HepG2 (cell line): Measurements from ENCODE around the gene JUND. TPM values are rescaled to one million over a fixed set of nuclear protein-coding genes. Genes with fewer than 3 reads are reported as not detected.

ENCODE experiments used
- ATAC-seq: fragments of 200-7000 bp; cut with Tn5 transposase; 3 replicates; pipeline ENCODE4 v1.9.1; 2020; ENCODE audit warnings: mild to moderate bottlenecking, moderate library complexity
- BruUV-seq: library from RNA; stranded (reverse); fragments of 400-500 nt; replicated peaks from 2 replicates; lab custom pipeline; 2021; lab: Mats Ljungman, UMichigan
- CTCF ChIA-PET: fragments of 300-600 bp; formaldehyde crosslinking; extraction: SDS; loops from one replicate; lab custom pipeline; 2021; ENCODE audit warnings: low total read pairs, inconsistent platforms, low intra/inter-chr PET ratio; lab: Yijun Ruan, JAX
- POLR2A ChIA-PET: fragments of 350-600 bp; sonication (Branson Sonifier 250); formaldehyde crosslinking; loops from one replicate; lab custom pipeline; 2020; ENCODE audit warnings: antibody characterized with exemption, inconsistent platforms; lab: Yijun Ruan, JAX
- DNase-seq: peaks from one replicate; pipeline ENCODE4 v3.0.0-alpha.2; 2015; ENCODE audit warnings: low spot score
- FAIRE-seq: peaks from 3 replicates; lab custom pipeline; 2011; peaks lifted over from hg19 to GRCh38; lab: Jason Lieb, UNC
- H2AFZ ChIP-seq: one replicate; pipeline ENCODE4 v1.6.1; 2011; ENCODE audit warnings: low read length, inconsistent platforms
- H3K27ac ChIP-seq: fragments of 300-600 bp; 3 replicates; pipeline ENCODE4 v1.8.0; 2011; ENCODE audit warnings: mixed run types, mild to moderate bottlenecking, mixed read lengths, low read length, inconsistent platforms; ENCODE audit not compliant: insufficient read depth; ENCODE audit errors: extremely low read length
- H3K27me3 ChIP-seq, 2 experiments: fragments of 200-600 bp in 1 of 2; 2 replicates in 1 of 2; 3 replicates in 1 of 2; pipeline versions ENCODE4 v1.6.0 to v1.8.0; 2011; ENCODE audit warnings: low read length in 2 of 2, mild to moderate bottlenecking in 2 of 2, moderate library complexity in 2 of 2, inconsistent platforms in 1 of 2; ENCODE audit not compliant: insufficient read depth in 2 of 2, control insufficient read depth in 1 of 2
- H3K36me3 ChIP-seq, 2 experiments: fragments of 200-600 bp in 1 of 2; replicated peaks in 1 of 2; 2 replicates in 1 of 2; 3 replicates in 1 of 2; pipeline versions ENCODE4 v1.5.1 to v1.8.0; 2011; ENCODE audit warnings: low read length in 2 of 2, inconsistent platforms in 1 of 2; ENCODE audit not compliant: insufficient read depth in 2 of 2, control insufficient read depth in 1 of 2
- H3K4me1 ChIP-seq: 2 replicates; pipeline ENCODE4 v1.5.1; 2012; ENCODE audit warnings: low read length, inconsistent platforms; ENCODE audit not compliant: insufficient read depth
- H3K4me2 ChIP-seq: 2 replicates; pipeline ENCODE4 v1.6.0; 2011; ENCODE audit warnings: low read depth, low read length, inconsistent platforms
- H3K4me3 ChIP-seq, 3 experiments: fragments of 200-600 bp in 1 of 3; sonication (generic), shearing (Covaris generic) in 1 of 3; replicated peaks in 1 of 3; 2 replicates each; pipeline ENCODE4 v1.5.1; 2011 to 2016; ENCODE audit warnings: low read length in 3 of 3, inconsistent platforms in 2 of 3, low read depth in 2 of 3, mild to moderate bottlenecking in 2 of 3, control low read depth in 1 of 3, mixed read lengths in 1 of 3; ENCODE audit not compliant: insufficient read depth in 1 of 3
- H3K79me2 ChIP-seq: one replicate; pipeline ENCODE4 v1.6.1; 2011; ENCODE audit warnings: low read length, inconsistent platforms; ENCODE audit not compliant: insufficient read depth
- H3K9ac ChIP-seq: 2 replicates; pipeline ENCODE4 v1.6.0; 2011; ENCODE audit warnings: mild to moderate bottlenecking, low read depth, low read length, inconsistent platforms; ENCODE audit not compliant: insufficient read depth
- H3K9me3 ChIP-seq: 2 replicates; pipeline ENCODE4 v1.5.1; 2012; ENCODE audit warnings: mild to moderate bottlenecking, low read length
- H4K20me1 ChIP-seq: 2 replicates; pipeline ENCODE4 v1.6.0; 2011; ENCODE audit warnings: inconsistent platforms, mild to moderate bottlenecking, low read length, moderate library complexity; ENCODE audit not compliant: insufficient read depth
- CEBPB ChIP-seq: IDR thresholded peaks from 2 replicates; pipeline ENCODE4 v1.6.1; 2011; ENCODE audit warnings: low read depth, low read length, improper control_type of control experiment, borderline replicate concordance
- FOXK1 ChIP-seq: sonication (generic); formaldehyde crosslinking; IDR thresholded peaks from 2 replicates; pipeline ENCODE4 v1.4.0; 2020; ENCODE audit warnings: low read depth, missing genetic modification reagents, borderline replicate concordance
- HDAC2 ChIP-seq: sonication (generic); formaldehyde crosslinking; IDR thresholded peaks from 2 replicates; pipeline ENCODE4 v1.4.0; 2020; ENCODE audit warnings: missing genetic modification reagents
- HES4 ChIP-seq: sonication (generic); formaldehyde crosslinking; IDR thresholded peaks from 2 replicates; pipeline ENCODE4 v1.9.0; 2021; ENCODE audit warnings: mild to moderate bottlenecking, missing genetic modification reagents, borderline replicate concordance
- HMGXB4 ChIP-seq, 2 experiments: sonication (generic) in 1 of 2; formaldehyde crosslinking in 1 of 2; IDR thresholded peaks; 2 replicates each; pipeline versions ENCODE4 v1.4.0 to v1.6.1; 2018 to 2020; ENCODE audit warnings: missing genetic modification reagents in 2 of 2, borderline replicate concordance in 1 of 2, low read depth in 1 of 2, mild to moderate bottlenecking in 1 of 2, missing biosample characterization in 1 of 2
- KDM6A ChIP-seq: IDR thresholded peaks from 2 replicates; pipeline ENCODE4 v1.6.1; 2016; ENCODE audit warnings: low read depth
- KLF12 ChIP-seq: sonication (generic); formaldehyde crosslinking; IDR thresholded peaks from 2 replicates; pipeline ENCODE4 v1.4.0; 2020; ENCODE audit warnings: missing genetic modification reagents, borderline replicate concordance
- NR2F6 ChIP-seq, 2 experiments: IDR thresholded peaks; 2 replicates each; pipeline ENCODE4 v1.6.1; 2016; ENCODE audit warnings: antibody characterized with exemption in 1 of 2, mild to moderate bottlenecking in 1 of 2
- PITX1 ChIP-seq: sonication (generic); formaldehyde crosslinking; IDR thresholded peaks from 2 replicates; pipeline ENCODE4 v1.5.1; 2020; ENCODE audit warnings: mild to moderate bottlenecking, missing genetic modification reagents
- PLRG1 ChIP-seq: fragments of 450-650 bp; conservative IDR thresholded peaks from 2 replicates; pipeline ENCODE4 v1.6.1; 2016
- RAD21 ChIP-seq: fragments of 450-650 bp; formaldehyde crosslinking; IDR thresholded peaks from 2 replicates; pipeline ENCODE4 v1.5.0; 2020; ENCODE audit warnings: mild to moderate bottlenecking
- RNF2 ChIP-seq: fragments of 450-650 bp; conservative IDR thresholded peaks from 2 replicates; pipeline ENCODE4 v1.6.1; 2016; ENCODE audit warnings: low read depth
- SRSF9 ChIP-seq: fragments of 200-400 bp; formaldehyde crosslinking; IDR thresholded peaks from 2 replicates; pipeline ENCODE4 v1.6.1; 2018; ENCODE audit warnings: borderline replicate concordance, mild to moderate bottlenecking, low read depth, low read length; ENCODE audit not compliant: insufficient read depth, poor library complexity, severe bottlenecking
- TEAD2 ChIP-seq: sonication (generic); formaldehyde crosslinking; IDR thresholded peaks from 2 replicates; pipeline ENCODE4 v1.9.0; 2021; ENCODE audit warnings: missing genetic modification reagents
- ZFP90 ChIP-seq: sonication (generic); formaldehyde crosslinking; IDR thresholded peaks from 2 replicates; pipeline ENCODE4 v1.8.0; 2022; ENCODE audit warnings: missing genetic modification reagents, mild to moderate bottlenecking, inconsistent platforms, borderline replicate concordance
- ZFX ChIP-seq: sonication (generic); formaldehyde crosslinking; IDR thresholded peaks from 2 replicates; pipeline ENCODE4 v1.4.0; 2020; ENCODE audit warnings: mild to moderate bottlenecking, low read depth, missing genetic modification reagents, moderate library complexity
- ZNF121 ChIP-seq: sonication (generic); formaldehyde crosslinking; IDR thresholded peaks from 2 replicates; pipeline ENCODE4 v1.5.0; 2020; ENCODE audit warnings: mild to moderate bottlenecking, missing genetic modification reagents
- ZNF468 ChIP-seq: sonication (generic); formaldehyde crosslinking; IDR thresholded peaks from 2 replicates; pipeline ENCODE4 v1.8.0; 2022; ENCODE audit warnings: mild to moderate bottlenecking, moderate library complexity, missing genetic modification reagents
- ZNF564 ChIP-seq: sonication (generic); formaldehyde crosslinking; IDR thresholded peaks from 2 replicates; pipeline ENCODE4 v1.8.1; 2023; ENCODE audit warnings: mild to moderate bottlenecking, missing genetic modification reagents
- ZNF598 ChIP-seq: sonication (generic); formaldehyde crosslinking; IDR thresholded peaks from 2 replicates; pipeline ENCODE4 v1.5.1; 2020; ENCODE audit warnings: mild to moderate bottlenecking, missing genetic modification reagents, borderline replicate concordance
- ZNF605 ChIP-seq: sonication (generic); formaldehyde crosslinking; IDR thresholded peaks from 2 replicates; pipeline ENCODE4 v1.8.0; 2022; ENCODE audit warnings: mild to moderate bottlenecking, missing genetic modification reagents
- WGBS: methylation state at CpG from one replicate; pipeline ENCODE4 v1.1.6; 2017; ENCODE audit warnings: low lambda C conversion rate; 5-methylcytosine and 5-hydroxymethylcytosine counted together
- in situ Hi-C: cut with HindIII; loops from 2 replicates; pipeline ENCODE4 v1.10.0; 2017; ENCODE audit warnings: low pct_unique_long_range_greater_than_20kb; ENCODE audit not compliant: extremely low pct_ligation_motif_present
- intact Hi-C: fragments of 100-400 bp; cut with micrococcal nuclease; formaldehyde crosslinking; loops from one replicate; pipeline ENCODE4 v1.10.0; 2022; ENCODE audit not compliant: unreplicated experiment
- polyA plus RNA-seq, 8 experiments: library from polyadenylated mRNA; depleted of rRNA in 3 of 8; stranded (reverse) in 7 of 8; unstranded in 1 of 8; fragments of >200 nt; fragmentation: Illumina TruSeq in 4 of 8; extraction: Trizol in 4 of 8; gene quantifications; 2 replicates each; pipeline versions ENCODE4 v1.2.1 to v1.2.3, GENCODE V29; 2011 to 2016; ENCODE audit warnings: low read depth in 4 of 8, missing spikeins in 1 of 8, mixed read lengths in 1 of 8; ENCODE audit not compliant: insufficient read depth in 1 of 8
- total RNA-seq, 5 experiments: library from RNA; depleted of rRNA; stranded (reverse); fragments of >200 nt; fragmentation: Illumina TruSeq; extraction: Trizol; gene quantifications; 2 replicates each; pipeline ENCODE4 v1.2.3, GENCODE V29; 2016; ENCODE audit warnings: low read depth in 1 of 5
- TF ChIP-seq, protein P1 (sequence below): sonication (generic); formaldehyde crosslinking; IDR thresholded peaks from 2 replicates; pipeline ENCODE4 v1.8.0; 2022; ENCODE audit warnings: missing genetic modification reagents, mild to moderate bottlenecking, moderate library complexity, borderline replicate concordance

JUND gene
- total and polyA plus RNA-seq, 2 of the 13 experiments (the other 11 are each of a cell fraction or from before 2014, with no cell fraction given): 41.2 to 59.8 TPM

DNA sequence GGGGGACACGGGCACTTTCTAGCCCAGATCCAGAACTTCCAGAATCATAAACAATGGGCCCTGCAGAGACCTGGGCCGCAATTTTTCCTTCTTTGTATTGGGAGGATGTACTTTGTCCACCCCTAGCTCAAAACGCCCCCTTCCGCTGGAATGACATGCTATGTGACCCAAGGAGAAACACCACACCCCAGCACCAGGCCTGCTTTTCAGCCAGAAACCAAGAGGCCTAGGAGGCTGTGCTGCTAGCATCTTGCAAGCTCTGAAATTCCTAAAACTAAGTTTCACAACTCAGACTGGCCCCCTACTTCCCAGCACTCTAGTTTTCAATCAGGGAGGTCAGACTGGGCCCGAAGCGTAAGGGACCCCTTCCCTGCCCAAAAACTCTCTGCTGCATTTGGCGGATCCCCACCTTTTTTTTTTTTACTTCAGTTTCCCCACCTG, 40.9 kb upstream of the JUND start:
- Histone ChIP-seq H3K36me3 (no peaks in the 10 kb centered on the region), H3K27me3 (no peaks in the 10 kb centered on the region), H3K4me2 (peak overlapping the region; percentile 81), H3K9ac (peak overlapping the region; percentile 90), H2AFZ (no peak overlapping the region), H3K4me3 (peak overlapping the region; percentile 69 to 80 (median 72)), H3K9me3 (no peaks in the 10 kb centered on the region), H3K4me1 (peaks cover 77% of the 10 kb centered on the region), H3K79me2 (peaks cover 21% of the 10 kb centered on the region), H3K27ac (peak overlapping the region; percentile 84), H4K20me1 (no peaks in the 10 kb centered on the region)
- ChIA-PET POLR2A (interaction anchor here (0.6 to 11.4 kb wide), 15 partner anchors 10 to 168 kb away, joined by 3 to 278 read pairs (median 7); partner anchors contain the start of genes GDF15, IQCN, JUND and SSBP4), CTCF (interaction anchor here (1.4 to 3.5 kb wide), 2 partner anchors 18 to 44 kb away, joined by 3 to 50 read pairs; no protein-coding TSS in a partner anchor)
- DNase-seq (peak; percentile 74), FAIRE-seq (peak; percentile 84), ATAC-seq (peak; percentile 49)
- 0% methylated on average over 7 of the region's 7 CpGs for WGBS
- in situ Hi-C loops: loop anchor here (5.0 kb wide), 1 partner anchor 45 kb away; no protein-coding TSS in a partner anchor
- intact Hi-C loops: loop anchor here (5.0 kb wide), 1 partner anchor 120 kb away; the partner anchor contains the start of gene RAB3A
- TSS peak; percentile 72 for BruUV-seq
- no peak for TF ChIP-seq ZNF121 (CRISPR knock-in tag)
- 0 out of 2 replicates have a peak, but pooled peaks have one; percentile 24 for TF ChIP-seq FOXK1 (CRISPR knock-in tag)
- 0 out of 2 replicates have a peak, but pooled peaks have one; percentile 23 for TF ChIP-seq RAD21 (CRISPR knock-in tag)
- no peak for TF ChIP-seq ZFP90 (CRISPR knock-in tag)
- TF ChIP-seq HDAC2 (CRISPR knock-in tag): peak; percentile 20; the same call in 1 of the 2 replicates
- TF ChIP-seq RNF2: no peak
- no peak for TF ChIP-seq PLRG1
- TF ChIP-seq ZNF564 (CRISPR knock-in tag): 0 out of 2 replicates have a peak, but pooled peaks have one; percentile 10
- TF ChIP-seq HMGXB4 (CRISPR knock-in tag; IDR thresholded peaks at IDR 0.05; ENCODE audit: borderline replicate concordance in 1 of 2, low read depth in 1 of 2): peak in 1 of 2 experiments; percentile 24; a peak in 1 of 4 replicates
- TF ChIP-seq HES4: no peak
- TF ChIP-seq SRSF9: no peak
- TF ChIP-seq ZNF468 (CRISPR knock-in tag): no peak
- TF ChIP-seq ZFX (CRISPR knock-in tag): peak; percentile 88
- TF ChIP-seq PITX1 (CRISPR knock-in tag): no peak
- 0 out of 2 replicates have a peak, but pooled peaks have one; percentile 9 for TF ChIP-seq KLF12 (CRISPR knock-in tag)
- no peak for TF ChIP-seq CEBPB
- TF ChIP-seq ZNF605: peak; percentile 61
- TF ChIP-seq, protein P1, sequence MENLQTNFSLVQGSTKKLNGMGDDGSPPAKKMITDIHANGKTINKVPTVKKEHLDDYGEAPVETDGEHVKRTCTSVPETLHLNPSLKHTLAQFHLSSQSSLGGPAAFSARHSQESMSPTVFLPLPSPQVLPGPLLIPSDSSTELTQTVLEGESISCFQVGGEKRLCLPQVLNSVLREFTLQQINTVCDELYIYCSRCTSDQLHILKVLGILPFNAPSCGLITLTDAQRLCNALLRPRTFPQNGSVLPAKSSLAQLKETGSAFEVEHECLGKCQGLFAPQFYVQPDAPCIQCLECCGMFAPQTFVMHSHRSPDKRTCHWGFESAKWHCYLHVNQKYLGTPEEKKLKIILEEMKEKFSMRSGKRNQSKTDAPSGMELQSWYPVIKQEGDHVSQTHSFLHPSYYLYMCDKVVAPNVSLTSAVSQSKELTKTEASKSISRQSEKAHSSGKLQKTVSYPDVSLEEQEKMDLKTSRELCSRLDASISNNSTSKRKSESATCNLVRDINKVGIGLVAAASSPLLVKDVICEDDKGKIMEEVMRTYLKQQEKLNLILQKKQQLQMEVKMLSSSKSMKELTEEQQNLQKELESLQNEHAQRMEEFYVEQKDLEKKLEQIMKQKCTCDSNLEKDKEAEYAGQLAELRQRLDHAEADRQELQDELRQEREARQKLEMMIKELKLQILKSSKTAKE (CRISPR knock-in tag): no peak
- no peak for TF ChIP-seq KDM6A
- no peak for TF ChIP-seq ZNF598
- no peak for TF ChIP-seq TEAD2 (CRISPR knock-in tag)
- TF ChIP-seq NR2F6 (IDR thresholded peaks at IDR 0.05): no peak
- TF ChIP-seq NR2F6 (CRISPR knock-in tag; IDR thresholded peaks at IDR 0.05): no peak
